H1 (cell line): ENCODE measurements around the gene PPP4R4. TPM values are rescaled to one million over a fixed set of nuclear protein-coding genes. Genes with fewer than 3 reads are reported as not detected.

Experiments used
- CTCF ChIA-PET: fragments of 300-600 bp; sonication (Branson Sonifier 250); formaldehyde crosslinking; loops from one replicate; lab custom pipeline; 2021; ENCODE audit not compliant: partially characterized antibody; lab: Charles Lee
- POLR2A ChIA-PET: fragments of 300-600 bp; sonication (Branson Sonifier 250); formaldehyde crosslinking; loops from one replicate; lab custom pipeline; 2021; ENCODE audit warnings: inconsistent platforms; ENCODE audit not compliant: partially characterized antibody; lab: Charles Lee
- DNase-seq, 2 experiments: peaks; one replicate each; pipeline versions ENCODE4 v3.0.0 to v3.0.0-alpha.2; 2010 to 2022; ENCODE audit warnings: low spot score in 2 of 2, low read depth in 1 of 2, mixed read lengths in 1 of 2
- FAIRE-seq: peaks from 2 replicates; lab custom pipeline; 2011; peaks lifted over from hg19 to GRCh38; lab: Jason Lieb, UNC
- H2AFZ ChIP-seq: 2 replicates; pipeline ENCODE4 v1.8.1; 2012; ENCODE audit warnings: low read length, inconsistent platforms
- H2AK5ac ChIP-seq: 2 replicates; pipeline ENCODE4 v1.6.1; 2013; ENCODE audit warnings: low read depth, low read length
- H2BK120ac ChIP-seq: replicated peaks from 2 replicates; pipeline ENCODE3; 2013; ENCODE audit warnings: low read depth, low read length, inconsistent platforms
- H2BK12ac ChIP-seq: 2 replicates; pipeline ENCODE4 v1.6.1; 2013; ENCODE audit warnings: low read depth, low read length
- H2BK15ac ChIP-seq: 2 replicates; pipeline ENCODE4 v1.6.1; 2013; ENCODE audit warnings: low read length
- H2BK20ac ChIP-seq: 2 replicates; pipeline ENCODE4 v1.6.1; 2013; ENCODE audit warnings: low read length
- H2BK5ac ChIP-seq: 2 replicates; pipeline ENCODE4 v1.6.1; 2013; ENCODE audit warnings: low read depth, low read length
- H3K14ac ChIP-seq: 2 replicates; pipeline ENCODE4 v1.6.1; 2013; ENCODE audit warnings: inconsistent platforms; ENCODE audit not compliant: insufficient read length
- H3K18ac ChIP-seq: 2 replicates; pipeline ENCODE4 v1.6.1; 2013; ENCODE audit warnings: low read length; ENCODE audit errors: extremely low read depth
- H3K23ac ChIP-seq: 2 replicates; pipeline ENCODE4 v1.6.1; 2013; ENCODE audit warnings: inconsistent platforms; ENCODE audit not compliant: insufficient read length
- H3K23me2 ChIP-seq: 2 replicates; pipeline ENCODE4 v1.6.1; 2013; ENCODE audit warnings: low read depth, low read length
- H3K27ac ChIP-seq: 2 replicates; pipeline ENCODE4 v1.6.1; 2011; ENCODE audit warnings: low read depth, low read length, inconsistent platforms
- H3K27me3 ChIP-seq, 4 experiments: replicated peaks in 1 of 4; 1 replicate in 1 of 4; 2 replicates in 3 of 4; pipeline versions ENCODE4 v1.6.1 to v1.8.1; 2011 to 2013; ENCODE audit warnings: low read length in 3 of 4, mild to moderate bottlenecking in 3 of 4, inconsistent platforms in 2 of 4, mixed read lengths in 2 of 4, moderate library complexity in 1 of 4; ENCODE audit not compliant: control insufficient read depth in 3 of 4, insufficient read depth in 3 of 4; ENCODE audit errors: extremely low read depth in 1 of 4
- H3K36me3 ChIP-seq, 4 experiments: 2 replicates each; pipeline versions ENCODE4 v1.6.1 to v1.8.1; 2011 to 2013; ENCODE audit warnings: mild to moderate bottlenecking in 4 of 4, low read length in 3 of 4, moderate library complexity in 2 of 4, control low read depth in 1 of 4, inconsistent platforms in 1 of 4; ENCODE audit not compliant: insufficient read depth in 4 of 4, control insufficient read depth in 2 of 4
- H3K4ac ChIP-seq: replicated peaks from 2 replicates; pipeline ENCODE3; 2013; ENCODE audit warnings: low read length, low read depth, mixed read lengths, inconsistent platforms; ENCODE audit not compliant: insufficient read length
- H3K4me1 ChIP-seq, 4 experiments: replicated peaks in 1 of 4; 1 replicate in 1 of 4; 2 replicates in 3 of 4; pipeline versions ENCODE4 v1.6.1 to v1.8.1; 2011 to 2013; ENCODE audit warnings: low read length in 3 of 4, inconsistent platforms in 2 of 4, mixed read lengths in 1 of 4; ENCODE audit not compliant: insufficient read depth in 4 of 4, control insufficient read depth in 3 of 4
- H3K4me2 ChIP-seq, 2 experiments: 2 replicates each; pipeline versions ENCODE4 v1.6.1 to v1.8.1; 2011 to 2013; ENCODE audit warnings: low read depth in 2 of 2, low read length in 2 of 2, control low read depth in 1 of 2, inconsistent platforms in 1 of 2, mild to moderate bottlenecking in 1 of 2; ENCODE audit not compliant: insufficient read depth in 1 of 2
- H3K4me3 ChIP-seq, 4 experiments: fragments of 200-600, 300-600 bp in 1 of 4; sonication (generic), shearing (Covaris generic), sonication (Bioruptor Twin) in 1 of 4; 2 replicates each; pipeline versions ENCODE4 v1.5.1 to v1.8.1; 2011 to 2016; ENCODE audit warnings: low read length in 4 of 4, low read depth in 3 of 4, control low read depth in 2 of 4, inconsistent platforms in 2 of 4, mild to moderate bottlenecking in 2 of 4, mixed read lengths in 1 of 4, moderate library complexity in 1 of 4; ENCODE audit not compliant: insufficient read depth in 2 of 4; ENCODE audit errors: extremely low read depth in 1 of 4
- H3K56ac ChIP-seq: replicated peaks from 2 replicates; pipeline ENCODE3; 2013; ENCODE audit warnings: low read depth, mild to moderate bottlenecking, mixed read lengths, low read length, inconsistent platforms; ENCODE audit not compliant: insufficient read length
- H3K79me1 ChIP-seq: 2 replicates; pipeline ENCODE4 v1.6.1; 2013; ENCODE audit warnings: low read depth, low read length, control low read depth
- H3K79me2 ChIP-seq, 2 experiments: 2 replicates each; pipeline versions ENCODE4 v1.6.1 to v1.8.1; 2012 to 2013; ENCODE audit warnings: low read length in 2 of 2, mild to moderate bottlenecking in 2 of 2, inconsistent platforms in 1 of 2; ENCODE audit not compliant: insufficient read depth in 2 of 2, control insufficient read depth in 1 of 2
- H3K9ac ChIP-seq, 4 experiments: replicated peaks in 1 of 4; 1 replicate in 1 of 4; 2 replicates in 3 of 4; pipeline versions ENCODE4 v1.6.1 to v1.8.1; 2011 to 2013; ENCODE audit warnings: low read depth in 3 of 4, low read length in 3 of 4, control low read depth in 2 of 4, mild to moderate bottlenecking in 2 of 4, moderate library complexity in 2 of 4, inconsistent platforms in 1 of 4; ENCODE audit errors: extremely low read depth in 1 of 4
- H3K9me3 ChIP-seq, 2 experiments: 2 replicates each; pipeline versions ENCODE4 v1.6.1 to v1.8.1; 2012 to 2013; ENCODE audit warnings: mild to moderate bottlenecking in 2 of 2, moderate library complexity in 2 of 2, control low read depth in 1 of 2, inconsistent platforms in 1 of 2, low read depth in 1 of 2, low read length in 1 of 2, mixed read lengths in 1 of 2; ENCODE audit not compliant: insufficient read depth in 2 of 2
- H4K20me1 ChIP-seq, 2 experiments: replicated peaks in 1 of 2; 2 replicates each; pipeline versions ENCODE3 to v1.8.1; 2011 to 2013; ENCODE audit warnings: inconsistent platforms in 2 of 2, low read length in 2 of 2, mild to moderate bottlenecking in 1 of 2; ENCODE audit not compliant: insufficient read depth in 2 of 2, control insufficient read depth in 1 of 2
- H4K5ac ChIP-seq: 2 replicates; pipeline ENCODE4 v1.6.1; 2013; ENCODE audit warnings: low read length, low read depth, mixed read lengths, inconsistent platforms; ENCODE audit not compliant: insufficient read length
- H4K8ac ChIP-seq: 2 replicates; pipeline ENCODE4 v1.8.0; 2013; ENCODE audit warnings: mild to moderate bottlenecking, moderate library complexity, low read length, inconsistent platforms; ENCODE audit not compliant: insufficient read depth; ENCODE audit errors: extremely low read depth
- H4K91ac ChIP-seq: replicated peaks from 2 replicates; pipeline ENCODE3; 2013; ENCODE audit warnings: low read length, mixed read lengths, inconsistent platforms; ENCODE audit not compliant: insufficient read length
- BRCA1 ChIP-seq: IDR thresholded peaks from 2 replicates; pipeline ENCODE4 v1.6.1; 2012; ENCODE audit warnings: low read depth, low read length, improper control_type of control experiment
- SIN3A ChIP-seq, 2 experiments: IDR thresholded peaks in 1 of 2; conservative IDR thresholded peaks in 1 of 2; 2 replicates each; pipeline ENCODE4 v1.6.1; 2011 to 2012; ENCODE audit warnings: low read length in 2 of 2, improper control_type of control experiment in 1 of 2, low read depth in 1 of 2, mild to moderate bottlenecking in 1 of 2
- SUZ12 ChIP-seq: fragments of 200-600 bp; sonication (generic); IDR thresholded peaks from 2 replicates; pipeline ENCODE4 v1.6.1; 2012; ENCODE audit warnings: mild to moderate bottlenecking, inconsistent platforms, low read length, moderate library complexity, mixed read lengths
- WGBS, 2 experiments: shearing (Covaris generic) in 1 of 2; methylation state at CpG; one replicate each; pipeline versions ENCODE4 v1.1.6 to v1.1.7; 2013 to 2015; ENCODE audit warnings: low lambda C conversion rate in 2 of 2, mixed read lengths in 2 of 2, inconsistent platforms in 1 of 2, low coverage in 1 of 2, missing lambda C conversion rate in 1 of 2; ENCODE audit not compliant: insufficient replicate concordance in 2 of 2, insufficient coverage in 1 of 2, insufficient read length in 1 of 2; ENCODE audit errors: extremely low coverage in 1 of 2, missing lambda C conversion rate in 1 of 2; 5-methylcytosine and 5-hydroxymethylcytosine counted together
- polyA plus RNA-seq, 7 experiments: library from polyadenylated mRNA; depleted of rRNA in 3 of 7; stranded (reverse) in 5 of 7; unstranded in 2 of 7; fragments of >200 nt in 5 of 7; fragments of 200-250 nt in 2 of 7; gene quantifications; 1 replicate in 5 of 7; 2 replicates in 1 of 7; 4 replicates in 1 of 7; pipeline versions ENCODE4 v1.2.1 to v1.2.3, GENCODE V29; 2011 to 2013; ENCODE audit warnings: missing spikeins in 2 of 7, mixed read lengths in 2 of 7
- total RNA-seq: library from RNA; stranded (reverse); fragmentation: NEBNext Ultra II Directional; extraction: Animal tissue kit (Norgen Biotek cat#: 25700); gene quantifications from 2 replicates; pipeline ENCODE4 v1.2.1, GENCODE V29; 2021

The PPP4R4 gene
- total and polyA plus RNA-seq, 2 of the 8 experiments (the other 6 are each of a cell fraction or from before 2014, with no cell fraction given) = 3.3 to 9.6 TPM

DNA sequence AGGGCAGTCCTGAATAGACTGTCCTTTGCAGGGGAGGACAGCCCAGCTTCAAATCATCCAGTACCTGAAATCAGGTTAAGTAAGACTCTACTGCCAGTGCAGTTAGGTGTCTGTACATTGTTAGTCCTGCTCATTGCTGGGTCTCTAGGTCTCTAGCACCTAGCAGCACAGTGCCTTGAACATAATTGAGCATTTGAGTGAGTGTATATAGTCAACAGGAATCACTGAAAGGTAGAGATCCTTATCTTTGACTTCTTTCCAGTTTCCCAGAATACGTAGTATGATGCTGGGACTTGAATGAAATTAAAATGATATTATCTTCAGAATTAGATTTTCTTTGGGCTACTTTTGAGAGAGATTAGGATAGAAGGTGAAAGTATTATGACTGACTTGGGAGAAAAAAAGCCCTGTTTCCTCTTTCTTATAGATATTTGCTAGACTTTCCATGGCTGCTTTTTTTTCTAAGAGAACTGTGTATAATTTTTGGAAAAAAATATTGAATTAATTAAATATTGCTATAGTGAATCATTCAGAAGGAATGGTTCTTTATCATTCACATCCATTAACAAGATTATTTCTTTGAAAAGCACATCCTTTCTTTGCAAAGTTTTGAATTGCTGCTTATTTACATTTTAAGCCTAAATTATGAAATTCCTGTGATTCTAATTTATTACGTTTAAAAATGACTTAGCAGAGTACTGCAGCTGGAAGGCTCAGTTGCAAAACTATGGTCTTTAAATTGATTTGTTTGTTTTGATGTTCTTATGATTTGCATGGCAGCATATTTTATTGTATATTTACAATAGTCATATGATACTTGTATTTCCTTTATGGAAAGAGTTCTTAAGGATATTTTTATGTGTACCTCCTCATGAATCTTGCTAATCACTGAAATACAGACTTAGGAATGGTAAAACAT, 51.6 kb downstream of the PPP4R4 start:
- Histone ChIP-seq H2BK120ac (no peak overlapping the region), H4K8ac (no peak overlapping the region), H3K79me1 (no peaks in the 10 kb centered on the region), H3K23ac (no peak overlapping the region), H4K5ac (no peak overlapping the region), H3K18ac (no peak overlapping the region), H3K23me2 (no peaks in the 10 kb centered on the region), H3K27me3 (no peaks in the 10 kb centered on the region), H2AFZ (no peak overlapping the region), H3K4me2 (no peak overlapping the region), H2AK5ac (no peak overlapping the region), H2BK12ac (no peak overlapping the region), H3K4ac (no peak overlapping the region), H3K56ac (no peak overlapping the region), H3K27ac (no peak overlapping the region), H3K9me3 (no peaks in the 10 kb centered on the region), H2BK20ac (no peak overlapping the region), H2BK5ac (no peak overlapping the region), H3K14ac (no peak overlapping the region), H2BK15ac (no peak overlapping the region), H3K36me3 (no peaks in the 10 kb centered on the region), H4K91ac (no peak overlapping the region), H3K79me2 (no peaks in the 10 kb centered on the region), H3K9ac (no peak overlapping the region), H4K20me1 (no peaks in the 10 kb centered on the region), H3K4me1 (no peaks in the 10 kb centered on the region), H3K4me3 (no peak overlapping the region)
- ChIA-PET POLR2A (no interaction called here), CTCF (no interaction called here)
- TF ChIP-seq SUZ12 (no peak), BRCA1 (no peak), SIN3A (conservative IDR thresholded peaks at IDR 0.05 in 1 of 2, IDR thresholded peaks at IDR 0.05 in 1 of 2; ENCODE audit: low read depth in 1 of 2, low read length in 2 of 2) (no peak)
- WGBS, 2 experiments = 87% methylated on average over 2 of the region's 2 CpGs; no CpG with 5 or more reads in 1 of the 2 experiments
- DNase-seq (no peak), FAIRE-seq (no peak)
